HG03280 (cell line): ENCODE results near the gene CSNK1G3.
"Not testable (repeated sequence)": the region's sequence is repeated elsewhere in the genome, so short reads cannot be mapped to it uniquely, and the experiment has no call there.

Source experiments
- ATAC-seq: cut with Tn5 transposase; IDR thresholded peaks from one replicate; pipeline ENCODE4 v1.9.1; 2021; ENCODE audit warnings: mild to moderate bottlenecking, moderate library complexity; ENCODE audit not compliant: unreplicated experiment

The CSNK1G3 gene

GRCh38 chr5:123511648-123512605, at the start of gene CSNK1G3:
Gene CSNK1G3, plus strand, starts transcription at chr5:123512177. Its CDS starts 33,487 bp downstream, at chr5:123545664.
- ATAC-seq: peak; percentile 93

- not testable (repeated sequence) for ATAC-seq
Measured at GRCh38 chr5:123466839-123467238, 45.1 kb upstream of the CSNK1G3 start.

- ATAC-seq: no peak
Measured at GRCh38 chr5:123471385-123471784, 40.6 kb upstream of the CSNK1G3 start.

GRCh38 chr5:123472150-123472924, 39.6 kb upstream of the CSNK1G3 start:
- ATAC-seq: no peak

- no peak for ATAC-seq
Measured at GRCh38 chr5:123474228-123474627, 37.7 kb upstream of the CSNK1G3 start.

GRCh38 chr5:123476731-123477130, 35.2 kb upstream of the CSNK1G3 start:
- no peak for ATAC-seq

- ATAC-seq: no peak
Measured at GRCh38 chr5:123478546-123478945, 33.4 kb upstream of the CSNK1G3 start.

GRCh38 chr5:123482258-123482657, 29.7 kb upstream of the CSNK1G3 start:
- no peak for ATAC-seq

- no peak for ATAC-seq
Measured at GRCh38 chr5:123483446-123484077, 28.4 kb upstream of the CSNK1G3 start.

GRCh38 chr5:123485275-123485674, 26.7 kb upstream of the CSNK1G3 start:
- ATAC-seq: no peak

GRCh38 chr5:123486951-123487655, 24.9 kb upstream of the CSNK1G3 start:
- no peak for ATAC-seq

GRCh38 chr5:123490974-123491373, 21.0 kb upstream of the CSNK1G3 start:
- no peak for ATAC-seq

- ATAC-seq: not testable (repeated sequence)
Measured at GRCh38 chr5:123495211-123495610, 16.8 kb upstream of the CSNK1G3 start.

- no peak for ATAC-seq
Measured at GRCh38 chr5:123496892-123497291, 15.1 kb upstream of the CSNK1G3 start.

- no peak for ATAC-seq
Measured at GRCh38 chr5:123500471-123500870, 11.5 kb upstream of the CSNK1G3 start.

- no peak for ATAC-seq
Measured at GRCh38 chr5:123502120-123502519, 9.9 kb upstream of the CSNK1G3 start.

GRCh38 chr5:123503299-123503698, 8.7 kb upstream of the CSNK1G3 start:
- ATAC-seq: no peak

- ATAC-seq: no peak
Measured at GRCh38 chr5:123505633-123506032, 6.3 kb upstream of the CSNK1G3 start.

- no peak for ATAC-seq
Measured at GRCh38 chr5:123508441-123508840, 3.5 kb upstream of the CSNK1G3 start.

GRCh38 chr5:123511290-123511647, 708 bp upstream of the CSNK1G3 start:
- ATAC-seq: no peak
